ENCODE measurements around the gene SCUBE1. TPM values are rescaled to one million over a fixed set of nuclear protein-coding genes. Genes with fewer than 3 reads are reported as not detected.

Gene SCUBE1
- total and polyA plus RNA-seq, 2 of the 8 experiments (the other 6 are each of a cell fraction or from before 2014, with no cell fraction given) = 2.3 to 4.9 TPM

- Histone ChIP-seq H4K8ac (ENCODE audit: extremely low read depth, insufficient read depth, low read length) (peak overlapping the region; percentile 39; the same call in 1 of the 2 replicates), H4K20me1 (replicated peaks in 1 of 2; ENCODE audit: control insufficient read depth in 1 of 2, insufficient read depth in 2 of 2, low read length in 2 of 2) (no peaks in the 10 kb centered on the region), H2BK20ac (ENCODE audit: low read length) (no peak overlapping the region), H3K4ac (replicated peaks; ENCODE audit: insufficient read length, low read depth, low read length) (no peak overlapping the region), H3K27me3 (replicated peaks in 1 of 4; ENCODE audit: control insufficient read depth in 3 of 4, extremely low read depth in 1 of 4, insufficient read depth in 3 of 4, low read length in 3 of 4) (no peaks in the 10 kb centered on the region), H3K4me1 (replicated peaks in 1 of 4; ENCODE audit: control insufficient read depth in 3 of 4, insufficient read depth in 4 of 4, low read length in 3 of 4) (no peaks in the 10 kb centered on the region; a peak in 1 of 7 replicates), H3K79me1 (ENCODE audit: low read depth, low read length) (no peaks in the 10 kb centered on the region), H3K18ac (ENCODE audit: extremely low read depth, low read length) (no peak overlapping the region), H3K4me3 (ENCODE audit: extremely low read depth in 1 of 4, insufficient read depth in 2 of 4, low read depth in 3 of 4, low read length in 4 of 4) (no peak overlapping the region), H2AFZ (ENCODE audit: low read length) (no peak overlapping the region), H3K4me2 (ENCODE audit: insufficient read depth in 1 of 2, low read depth in 2 of 2, low read length in 2 of 2) (no peak overlapping the region), H2BK12ac (ENCODE audit: low read depth, low read length) (0 out of 2 replicates have a peak overlapping the region, but pooled peaks have one; percentile 27), H3K9ac (replicated peaks in 1 of 4; ENCODE audit: extremely low read depth in 1 of 4, low read depth in 3 of 4, low read length in 3 of 4) (no peak overlapping the region), H3K9me3 (ENCODE audit: insufficient read depth in 2 of 2, low read depth in 1 of 2, low read length in 1 of 2) (no peaks in the 10 kb centered on the region), H3K79me2 (ENCODE audit: control insufficient read depth in 1 of 2, insufficient read depth in 2 of 2, low read length in 2 of 2) (no peaks in the 10 kb centered on the region), H3K23ac (ENCODE audit: insufficient read length) (no peak overlapping the region), H2BK120ac (replicated peaks; ENCODE audit: low read depth, low read length) (no peak overlapping the region), H4K5ac (ENCODE audit: insufficient read length, low read depth, low read length) (no peak overlapping the region), H2BK15ac (ENCODE audit: low read length) (no peak overlapping the region), H2BK5ac (ENCODE audit: low read depth, low read length) (no peak overlapping the region), H3K36me3 (ENCODE audit: control insufficient read depth in 2 of 4, insufficient read depth in 4 of 4, low read length in 3 of 4) (no peaks in the 10 kb centered on the region), H3K56ac (replicated peaks; ENCODE audit: insufficient read length, low read depth, low read length) (no peak overlapping the region), H4K91ac (replicated peaks; ENCODE audit: insufficient read length, low read length) (no peak overlapping the region), H2AK5ac (ENCODE audit: low read depth, low read length) (no peak overlapping the region), H3K27ac (ENCODE audit: low read depth, low read length) (no peak overlapping the region), H3K23me2 (ENCODE audit: low read depth, low read length) (0 out of 2 replicates have a peak, but pooled peaks cover 1% of the 10 kb centered on the region), H3K14ac (ENCODE audit: insufficient read length) (no peak overlapping the region)
- FAIRE-seq (no peak), DNase-seq (ENCODE audit: low read depth in 1 of 2, low spot score in 2 of 2) (no peak)
- 95% methylated on average over 14 of the region's 16 CpGs; no CpG with 5 or more reads in 1 of the 2 experiments for WGBS, 2 experiments (ENCODE audit: extremely low coverage in 1 of 2, insufficient coverage in 1 of 2, insufficient read length in 1 of 2, insufficient replicate concordance in 2 of 2, low coverage in 1 of 2, low lambda C conversion rate in 2 of 2, missing lambda C conversion rate in 1 of 2)
- ChIA-PET CTCF (ENCODE audit: partially characterized antibody) (interaction anchor here (0.7 to 7.0 kb wide), 8 partner anchors 10 to 178 kb away, joined by 3 to 71 read pairs (median 3); no protein-coding TSS in a partner anchor), POLR2A (ENCODE audit: partially characterized antibody) (interaction anchor here (0.7 to 1.4 kb wide), 2 partner anchors 9 to 22 kb away, joined by 3 to 4 read pairs; no protein-coding TSS in a partner anchor)
- no peak for TF ChIP-seq USF2 (IDR thresholded peaks at IDR 0.05; ENCODE audit: low read length)
- TF ChIP-seq TAF1 (IDR thresholded peaks at IDR 0.05; ENCODE audit: low read depth, low read length) = no peak
- TF ChIP-seq TBP (IDR thresholded peaks at IDR 0.05; ENCODE audit: low read depth, low read length) = no peak
- TF ChIP-seq RFX5 (IDR thresholded peaks at IDR 0.05; ENCODE audit: borderline replicate concordance, low read depth, low read length) = no peak
- no peak for TF ChIP-seq POLR2AphosphoS5 (IDR thresholded peaks at IDR 0.05; ENCODE audit: low read depth, low read length)
- TF ChIP-seq SIX5 (IDR thresholded peaks at IDR 0.05; ENCODE audit: low read depth, low read length) = no peak
- no peak for TF ChIP-seq KDM1A (IDR thresholded peaks at IDR 0.05; ENCODE audit: borderline replicate concordance, low read length)
- TF ChIP-seq SP4 (IDR thresholded peaks at IDR 0.05; ENCODE audit: low read length) = no peak
- no peak for TF ChIP-seq SP2 (IDR thresholded peaks at IDR 0.05; ENCODE audit: low read length)
- no peak for TF ChIP-seq EP300 (IDR thresholded peaks at IDR 0.05; ENCODE audit: borderline replicate concordance in 1 of 2, low read depth in 2 of 2, low read length in 2 of 2)
- no peak for TF ChIP-seq SRF (IDR thresholded peaks at IDR 0.05; ENCODE audit: low read depth, low read length)
- TF ChIP-seq EZH2 (IDR thresholded peaks at IDR 0.05; ENCODE audit: low read depth, low read length, severe bottlenecking) = no peak
Measured at GRCh38 chr22:43249789-43250471, 93.2 kb downstream of the SCUBE1 start.
